ENCODE data around the gene ZDHHC8.

Gene ZDHHC8

DNA sequence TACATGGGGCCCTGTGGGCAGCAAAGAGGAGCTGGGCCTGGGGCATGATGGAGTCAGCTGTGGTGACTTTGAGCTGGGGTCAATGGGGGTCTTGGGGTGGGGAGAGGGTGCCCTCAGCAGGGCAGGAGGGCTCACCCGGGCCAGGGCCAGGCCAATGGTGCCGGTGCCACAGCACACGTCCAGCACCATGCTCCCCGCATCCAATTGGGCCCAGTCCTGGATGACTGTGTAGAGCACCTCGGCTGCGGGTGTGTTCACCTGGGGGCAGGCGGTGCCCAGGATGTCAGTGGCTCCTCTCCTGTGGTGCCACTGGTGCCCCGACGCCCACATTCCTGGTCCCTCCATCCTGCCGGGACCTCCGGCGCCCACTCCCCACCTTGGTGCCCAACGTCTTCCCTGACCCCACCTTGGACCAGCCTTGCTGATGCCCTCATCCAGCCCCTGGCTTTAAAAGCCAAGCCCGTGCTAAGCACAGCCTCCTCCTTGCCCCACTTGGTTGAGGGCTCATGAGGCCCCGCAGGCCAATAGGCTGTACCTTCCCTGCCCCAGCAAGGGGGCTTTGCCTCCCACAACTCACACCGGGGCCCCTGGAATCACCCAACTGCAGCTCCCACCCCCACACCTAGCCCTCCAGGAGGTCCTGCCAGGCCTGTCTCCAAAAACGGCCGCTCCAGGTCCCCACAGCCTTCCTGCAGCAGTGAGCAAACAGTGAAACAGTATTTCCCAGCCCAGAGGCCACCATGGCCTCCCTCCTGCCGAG lies 17.9 kb upstream of the ZDHHC8 start:
- DNase-seq (ENCODE audit: low read depth, low spot score) = no peak

GRCh38 chr22:20114506-20115475 lies 16.8 kb upstream of the ZDHHC8 start:
- no peak for DNase-seq (ENCODE audit: low read depth, low spot score)

DNA sequence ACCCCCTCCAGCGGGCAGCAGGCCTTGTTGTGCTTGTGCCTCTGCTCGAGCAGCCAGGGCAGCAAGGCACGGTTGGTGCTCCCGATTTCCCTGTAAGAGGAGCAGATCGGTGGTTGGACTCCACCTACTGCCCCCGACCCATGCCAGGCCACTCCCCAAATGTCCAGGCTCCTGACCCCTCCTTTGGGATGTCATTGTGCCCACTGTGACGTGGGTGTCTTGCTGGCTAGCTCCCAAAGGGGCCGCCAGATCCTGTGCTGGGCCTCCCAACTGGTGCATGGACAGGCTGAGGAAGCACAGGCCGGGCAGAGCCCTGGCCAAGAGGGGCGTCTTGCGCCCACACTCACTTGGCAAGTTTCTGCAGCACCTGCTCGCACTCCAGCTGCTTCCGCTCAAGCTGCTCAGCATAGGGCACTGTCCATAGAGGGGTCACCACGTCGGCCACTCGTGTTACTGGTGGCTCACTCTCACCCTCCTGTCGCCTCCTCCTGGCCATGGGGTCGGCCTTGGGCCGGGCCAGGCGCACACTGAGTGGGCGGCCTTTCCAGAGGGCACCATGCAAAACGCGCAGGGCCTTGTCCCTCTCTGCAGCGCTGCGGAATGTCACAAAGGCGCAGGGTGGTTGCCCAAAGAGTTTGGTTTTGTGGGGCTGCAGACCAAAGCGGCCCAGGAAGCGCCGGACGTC lies 15.8 kb upstream of the ZDHHC8 start, which contains the start of gene RANBP1:
Gene RANBP1, plus strand, starts transcription at position 414 of the 685 bp plus-strand sequence. Its CDS starts 81 bp downstream, at position 495.
- DNase-seq (ENCODE audit: low read depth, low spot score) = no peak

- no peak for DNase-seq (ENCODE audit: low read depth, low spot score)
Observed at GRCh38 chr22:20116376-20116950, 15.1 kb upstream of the ZDHHC8 start.

GRCh38 chr22:20116951-20117632 lies 14.5 kb upstream of the ZDHHC8 start, which contains the start of gene TRMT2A:
Gene TRMT2A, minus strand, starts transcription at chr22:20117226. Its CDS starts 320 bp downstream, at chr22:20116906.
- DNase-seq (ENCODE audit: low read depth, low spot score) = peak; percentile 97

GRCh38 chr22:20117633-20118299 lies 13.8 kb upstream of the ZDHHC8 start:
- DNase-seq (ENCODE audit: low read depth, low spot score) = no peak

- DNase-seq (ENCODE audit: low read depth, low spot score) = no peak
Observed at GRCh38 chr22:20118300-20119020, 13.1 kb upstream of the ZDHHC8 start.

DNA sequence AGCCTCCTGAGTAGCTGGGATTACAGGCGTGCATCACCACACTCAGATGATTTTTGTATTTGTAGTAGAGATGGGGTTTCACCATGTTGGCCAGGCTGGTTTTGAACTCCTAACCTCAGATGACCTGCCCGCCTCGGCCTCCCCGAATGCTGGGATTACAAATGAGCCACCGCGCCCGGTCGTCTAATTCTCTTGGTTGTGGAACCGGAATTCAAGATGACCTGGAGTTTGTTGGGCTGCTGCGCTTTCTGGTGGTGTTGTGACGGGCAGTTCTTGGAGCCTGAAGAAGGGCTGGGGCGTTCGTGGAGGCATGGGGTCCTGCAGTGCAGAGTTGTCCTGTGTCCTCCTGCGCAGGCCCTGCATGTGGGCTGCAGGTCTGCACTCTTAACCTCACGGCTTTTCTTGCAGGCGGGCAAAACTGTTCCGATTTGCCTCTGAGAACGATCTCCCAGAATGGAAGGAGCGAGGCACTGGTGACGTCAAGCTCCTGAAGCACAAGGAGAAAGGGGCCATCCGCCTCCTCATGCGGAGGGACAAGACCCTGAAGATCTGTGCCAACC lies 9.7 kb upstream of the ZDHHC8 start:
- DNase-seq (ENCODE audit: low read depth, low spot score) = no peak

- DNase-seq (ENCODE audit: low read depth, low spot score) = no peak
Observed at GRCh38 chr22:20123366-20124082, 8.1 kb upstream of the ZDHHC8 start.

DNA sequence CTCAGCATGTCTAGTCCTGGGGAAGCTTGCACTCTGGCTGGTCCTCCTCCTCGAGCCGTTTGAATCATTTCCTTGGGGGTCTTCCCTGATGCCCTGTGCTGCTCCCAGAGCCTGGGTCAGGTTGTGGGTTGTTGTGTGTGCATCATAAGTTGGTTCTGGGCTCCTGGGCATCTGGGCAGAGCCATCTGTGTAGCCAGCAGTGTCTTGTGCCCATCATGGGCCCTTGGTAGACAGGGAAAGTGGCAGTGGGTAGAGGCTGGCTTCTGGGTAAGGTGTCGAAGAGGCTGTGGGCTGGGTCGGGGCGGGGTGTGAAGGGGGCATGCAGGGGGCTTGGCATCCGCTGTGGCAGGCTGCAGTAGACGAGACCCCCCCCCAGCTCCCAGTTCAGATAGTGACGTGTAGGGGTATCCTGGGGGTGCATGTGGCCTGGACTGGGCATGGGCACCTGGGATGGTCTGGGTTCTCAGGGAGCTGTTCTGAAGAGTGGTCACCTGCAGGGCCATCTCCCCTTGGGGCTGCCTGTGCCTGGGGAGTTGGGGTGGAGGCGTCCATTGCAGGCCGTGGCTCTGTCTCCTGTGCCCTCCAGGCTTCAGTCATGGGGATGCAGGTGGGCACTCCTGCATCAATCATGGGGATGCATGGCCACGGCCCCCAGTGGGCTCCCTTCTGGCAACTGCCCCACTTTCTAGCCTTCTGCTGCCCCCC lies 7.4 kb upstream of the ZDHHC8 start:
- DNase-seq (ENCODE audit: low read depth, low spot score) = no peak

DNA sequence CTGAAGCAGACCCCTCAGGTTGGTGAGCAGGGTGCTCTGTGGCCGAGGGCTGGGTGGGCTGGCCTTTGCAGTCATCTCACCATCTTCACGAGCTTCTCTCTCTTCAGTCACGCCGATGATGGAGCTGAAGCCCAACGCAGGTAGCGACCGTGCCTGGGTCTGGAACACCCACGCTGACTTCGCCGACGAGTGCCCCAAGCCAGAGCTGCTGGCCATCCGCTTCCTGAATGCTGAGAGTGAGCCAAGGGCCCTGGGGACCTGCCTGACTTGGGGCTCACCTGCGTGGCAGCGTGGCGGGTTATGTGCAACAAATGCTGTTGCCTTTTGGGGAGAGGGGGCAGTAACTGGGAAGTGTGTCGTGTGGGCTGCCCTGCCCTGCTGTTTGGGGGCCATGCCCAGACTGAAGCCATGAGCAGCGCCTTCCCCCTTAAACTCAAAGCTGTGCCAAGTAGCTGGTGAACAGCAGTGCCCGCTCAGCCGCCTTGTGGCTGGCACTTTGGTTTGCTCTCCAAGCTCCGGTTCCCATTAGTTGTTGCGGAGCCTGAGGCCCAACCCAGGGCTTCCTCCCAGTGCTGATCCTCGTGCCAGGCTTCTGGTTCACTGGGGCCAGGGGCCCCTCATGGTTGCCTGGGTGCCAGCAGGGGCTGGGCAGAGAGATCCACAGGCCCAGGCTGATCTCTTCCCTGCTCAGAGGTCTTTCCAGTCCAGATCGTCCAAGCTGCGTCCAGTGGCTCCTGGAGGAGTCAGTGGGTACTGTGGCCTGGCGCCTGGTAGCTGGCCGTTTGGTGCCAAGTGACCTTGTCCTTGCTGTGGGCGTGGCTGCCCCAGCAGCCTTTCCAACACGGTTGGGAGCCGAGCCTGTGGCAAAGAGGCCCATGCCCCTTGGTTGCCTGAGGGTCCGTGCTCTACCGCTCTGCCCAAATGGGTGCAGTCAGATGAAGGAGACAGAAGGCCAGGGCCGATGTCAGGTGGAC lies 6.1 kb upstream of the ZDHHC8 start:
- no peak for DNase-seq (ENCODE audit: low read depth, low spot score)

GRCh38 chr22:20126284-20127029 lies 5.1 kb upstream of the ZDHHC8 start:
- no peak for DNase-seq (ENCODE audit: low read depth, low spot score)

- DNase-seq (ENCODE audit: low read depth, low spot score) = no peak
Observed at GRCh38 chr22:20127318-20127868, 4.2 kb upstream of the ZDHHC8 start.

- no peak for DNase-seq (ENCODE audit: low read depth, low spot score)
Observed at GRCh38 chr22:20127869-20128618, 3.6 kb upstream of the ZDHHC8 start.

DNA sequence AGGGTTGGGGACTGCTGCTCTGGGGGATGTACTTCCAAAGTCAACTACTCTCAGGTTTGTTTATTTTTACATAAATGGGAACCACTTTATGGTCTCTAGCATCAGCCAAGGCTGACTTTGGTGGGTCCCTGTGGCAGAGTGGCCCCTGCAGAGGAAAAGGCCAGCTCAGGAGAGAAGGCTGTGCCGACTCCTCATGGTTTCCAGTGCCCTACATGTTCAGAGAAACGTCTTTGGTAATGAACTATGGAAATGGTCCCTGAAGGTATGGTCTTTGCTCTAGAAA lies 3.0 kb upstream of the ZDHHC8 start:
- DNase-seq (ENCODE audit: low read depth, low spot score) = no peak

All from smooth muscle cell of the brain vasculature (primary cell).